Gastroesophageal sphincter (tissue), 3 donors: ENCODE measurements around the gene LRRFIP1.

Source experiments
- POLR2A ChIP-seq, 2 donors: fragments of 450-650 bp; IDR thresholded peaks; one replicate each; pipeline ENCODE4 v1.6.1; 2017; ENCODE audit warnings: antibody characterized with exemption in 2 of 2, mild to moderate bottlenecking in 2 of 2, moderate library complexity in 1 of 2
- POLR2AphosphoS5 ChIP-seq: sonication (generic); formaldehyde crosslinking; IDR thresholded peaks from one replicate; pipeline ENCODE4 v1.6.1; 2017; ENCODE audit warnings: antibody characterized with exemption
- TF ChIP-seq, protein P1 (sequence below), 4 experiments: fragments of 200-600 bp in 2 of 4; fragments of 450-650 bp in 2 of 4; sonication (generic) in 1 of 4; IDR thresholded peaks; one replicate each; pipeline ENCODE4 v1.5.1; 2017 to 2019; ENCODE audit warnings: antibody characterized with exemption in 4 of 4, mild to moderate bottlenecking in 2 of 4, moderate library complexity in 2 of 4

DNA sequence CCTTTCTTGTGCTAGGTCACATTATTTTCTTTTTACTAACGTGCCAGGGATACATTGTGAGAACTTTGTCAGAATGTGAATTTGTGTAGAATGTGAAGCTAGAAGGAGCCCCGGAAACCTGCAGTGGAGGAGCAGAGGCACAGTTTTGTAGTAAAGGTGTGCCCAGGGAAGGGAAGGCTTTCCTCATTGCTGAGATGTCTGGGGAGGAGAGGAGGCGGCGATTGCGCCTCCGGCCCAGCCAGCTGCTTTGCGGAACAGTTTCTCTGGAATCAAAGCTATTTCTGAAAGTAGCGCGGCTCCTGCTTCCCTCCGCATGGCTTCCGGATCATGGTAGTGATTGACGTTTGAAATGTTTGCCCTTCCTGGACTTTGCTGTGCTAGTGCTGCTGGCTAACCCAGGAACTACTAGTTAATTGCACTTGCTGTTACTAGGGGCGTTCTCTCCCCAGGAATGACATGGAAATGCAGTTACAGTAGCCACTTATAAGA, 88.1 kb downstream of the LRRFIP1 start:
- TF ChIP-seq, protein P1, sequence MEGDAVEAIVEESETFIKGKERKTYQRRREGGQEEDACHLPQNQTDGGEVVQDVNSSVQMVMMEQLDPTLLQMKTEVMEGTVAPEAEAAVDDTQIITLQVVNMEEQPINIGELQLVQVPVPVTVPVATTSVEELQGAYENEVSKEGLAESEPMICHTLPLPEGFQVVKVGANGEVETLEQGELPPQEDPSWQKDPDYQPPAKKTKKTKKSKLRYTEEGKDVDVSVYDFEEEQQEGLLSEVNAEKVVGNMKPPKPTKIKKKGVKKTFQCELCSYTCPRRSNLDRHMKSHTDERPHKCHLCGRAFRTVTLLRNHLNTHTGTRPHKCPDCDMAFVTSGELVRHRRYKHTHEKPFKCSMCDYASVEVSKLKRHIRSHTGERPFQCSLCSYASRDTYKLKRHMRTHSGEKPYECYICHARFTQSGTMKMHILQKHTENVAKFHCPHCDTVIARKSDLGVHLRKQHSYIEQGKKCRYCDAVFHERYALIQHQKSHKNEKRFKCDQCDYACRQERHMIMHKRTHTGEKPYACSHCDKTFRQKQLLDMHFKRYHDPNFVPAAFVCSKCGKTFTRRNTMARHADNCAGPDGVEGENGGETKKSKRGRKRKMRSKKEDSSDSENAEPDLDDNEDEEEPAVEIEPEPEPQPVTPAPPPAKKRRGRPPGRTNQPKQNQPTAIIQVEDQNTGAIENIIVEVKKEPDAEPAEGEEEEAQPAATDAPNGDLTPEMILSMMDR (IDR thresholded peaks at IDR 0.05): no peak
- TF ChIP-seq POLR2A (IDR thresholded peaks at IDR 0.05) (no peak), POLR2AphosphoS5 (no peak)
